ENCODE measurements around the gene SLC30A3. TPM values are rescaled to one million over a fixed set of nuclear protein-coding genes. Genes with fewer than 3 reads are reported as not detected.

Gene SLC30A3
- total and polyA plus RNA-seq, 12 donors: 4.3 to 35.8 (median 10.4) TPM

- Histone ChIP-seq H3K27ac (no peak overlapping the region), H3K27me3 (peaks cover 0 to 92% (median 84%) of the 10 kb centered on the region in 7 donors), H3K4me3 (peak overlapping the region in 6 of 10 donors; percentile 61 to 68 (median 64)), H3K4me1 (peaks cover 0 to 40% (median 34%) of the 10 kb centered on the region in 9 donors), H3K9me3 (no peaks in the 10 kb centered on the region), H3K36me3 (no peaks in the 10 kb centered on the region)
- ATAC-seq (no peak), DNase-seq (no peak)
- intact Hi-C loops (cut with DNase I): loop anchor here in 2 of 10 donors (5.0 to 10.0 kb wide), 2 partner anchors 46 to 307 kb away; partner anchors contain the start of gene UCN (in 1 of the 2)
- no peak for TF ChIP-seq CTCF (IDR thresholded peaks at IDR 0.05)
- 42 to 45% methylated on average over 11 of the region's 11 CpGs for WGBS, 2 donors
These were observed 1.5 kb downstream of the SLC30A3 start for GRCh38 chr2:27261241-27261925.

- H3K4me3 ChIP-seq: no peak overlapping the region
- ATAC-seq: no peak
- intact Hi-C loops (cut with DNase I): loop anchor here in 1 of 10 donors (10.0 kb wide), 1 partner anchor 47 kb away; the partner anchor contains the start of gene UCN
- H3K36me3 ChIP-seq: no peaks in the 10 kb centered on the region
- peaks cover 0 to 85% (median 74%) of the 10 kb centered on the region in 7 donors for H3K27me3 ChIP-seq
- H3K9me3 ChIP-seq: no peaks in the 10 kb centered on the region
- no peak for DNase-seq
- H3K27ac ChIP-seq: no peak overlapping the region
- WGBS, 2 donors: 83 to 88% methylated on average over 8 of the region's 8 CpGs
- TF ChIP-seq CTCF (IDR thresholded peaks at IDR 0.05): no peak
- peaks cover 0 to 27% (median 15%) of the 10 kb centered on the region in 9 donors for H3K4me1 ChIP-seq
These were observed 4.8 kb downstream of the SLC30A3 start for GRCh38 chr2:27258051-27258450.

GRCh38 chr2:27256855-27257454 is 5.9 kb downstream of the SLC30A3 start:
- 62 to 81% methylated on average over 7 of the region's 7 CpGs for WGBS, 2 donors

More at GRCh38 chr2:27256855-27257454, 5.9 kb downstream of the SLC30A3 start:
- intact Hi-C loops (cut with DNase I): loop anchor here in 1 of 10 donors (10.0 kb wide), 1 partner anchor 48 kb away; the partner anchor contains the start of gene UCN
- Histone ChIP-seq H3K27me3 (peaks cover 0 to 74% (median 66%) of the 10 kb centered on the region in 7 donors), H3K9me3 (no peaks in the 10 kb centered on the region), H3K4me3 (no peak overlapping the region), H3K36me3 (no peaks in the 10 kb centered on the region), H3K4me1 (peaks cover 0 to 19% (median 6%) of the 10 kb centered on the region in 9 donors), H3K27ac (no peak overlapping the region)
- no peak for DNase-seq
- TF ChIP-seq CTCF (IDR thresholded peaks at IDR 0.05): no peak
- no peak for ATAC-seq
